Activated CD4-positive, alpha-beta T cell treated with anti-CD3 and anti-CD28 coated beads, Interleukin-2, amount 50 U/mL, for 48 hours (primary cell): ENCODE data around the gene MYO1D.
A peak's percentile ranks its signal among the peaks of the same experiment; 100 is the strongest.

ENCODE experiments used
- DNase-seq, 2 experiments: peaks; one replicate each; pipeline ENCODE4 v3.0.0-alpha.2; 2020

The MYO1D gene

GRCh38 chr17:32854207-32854606, 22.7 kb downstream of the MYO1D start:
- DNase-seq: no peak

GRCh38 chr17:32852811-32853210, 24.1 kb downstream of the MYO1D start:
- no peak for DNase-seq

- no peak for DNase-seq
Measured at GRCh38 chr17:32849879-32850278, 27.0 kb downstream of the MYO1D start.

GRCh38 chr17:32847977-32848376, 28.9 kb downstream of the MYO1D start:
- DNase-seq: no peak

- no peak for DNase-seq
Measured at GRCh38 chr17:32846143-32846542, 30.8 kb downstream of the MYO1D start.

GRCh38 chr17:32840241-32840640, 36.7 kb downstream of the MYO1D start:
- DNase-seq: no peak

- no peak for DNase-seq
Measured at GRCh38 chr17:32836527-32836926, 40.4 kb downstream of the MYO1D start.

- DNase-seq: no peak
Measured at GRCh38 chr17:32835291-32835761, 41.6 kb downstream of the MYO1D start.

GRCh38 chr17:32834104-32834503, 42.8 kb downstream of the MYO1D start:
- no peak for DNase-seq

GRCh38 chr17:32833526-32833925, 43.4 kb downstream of the MYO1D start:
- DNase-seq: no peak

- no peak for DNase-seq
Measured at GRCh38 chr17:32833076-32833475, 43.8 kb downstream of the MYO1D start.

- DNase-seq: no peak
Measured at GRCh38 chr17:32831627-32832243, 45.2 kb downstream of the MYO1D start.

- DNase-seq: no peak
Measured at GRCh38 chr17:32831223-32831622, 45.7 kb downstream of the MYO1D start.

- DNase-seq: no peak
Measured at GRCh38 chr17:32828822-32829221, 48.1 kb downstream of the MYO1D start.

GRCh38 chr17:32827227-32827626, 49.7 kb downstream of the MYO1D start:
- no peak for DNase-seq

GRCh38 chr17:32826076-32826475, 50.8 kb downstream of the MYO1D start:
- no peak for DNase-seq

- DNase-seq: no peak
Measured at GRCh38 chr17:32824334-32824733, 52.6 kb downstream of the MYO1D start.

- no peak for DNase-seq
Measured at GRCh38 chr17:32822996-32823395, 53.9 kb downstream of the MYO1D start.

- DNase-seq: peak in 1 of 2 experiments; percentile 7
Measured at GRCh38 chr17:32821987-32822934, 54.7 kb downstream of the MYO1D start.

GRCh38 chr17:32820440-32820839, 56.5 kb downstream of the MYO1D start:
- DNase-seq: no peak

GRCh38 chr17:32819787-32820186, 57.1 kb downstream of the MYO1D start:
- DNase-seq: no peak

- DNase-seq: no peak
Measured at GRCh38 chr17:32819035-32819434, 57.9 kb downstream of the MYO1D start.

- DNase-seq: no peak
Measured at GRCh38 chr17:32815460-32815859, 61.5 kb downstream of the MYO1D start.

- no peak for DNase-seq
Measured at GRCh38 chr17:32814836-32815235, 62.1 kb downstream of the MYO1D start.
